Measurements from ENCODE around the gene OR51V1.

OR51V1 gene

GRCh38 chr11:5241458-5241857 lies 41.0 kb upstream of the OR51V1 start:
- TF ChIP-seq GABPA (IDR thresholded peaks at IDR 0.05; ENCODE audit: low read depth) (no peak), POLR2AphosphoS5 (IDR thresholded peaks at IDR 0.05; ENCODE audit: low read depth) (no peak), SPI1 (IDR thresholded peaks at IDR 0.05; ENCODE audit: borderline replicate concordance, low read depth) (no peak), CTCF (IDR thresholded peaks at IDR 0.05; ENCODE audit: insufficient read depth, low read length) (no peak), REST (IDR thresholded peaks at IDR 0.05; ENCODE audit: insufficient replicate concordance, low read depth) (no peak)
- Histone ChIP-seq H3K27ac (replicated peaks) (no peak overlapping the region), H3K4me3 (replicated peaks; ENCODE audit: insufficient read depth, low read length) (no peak overlapping the region), H3K27me3 (ENCODE audit: insufficient read depth, poor library complexity, severe bottlenecking) (no peaks in the 10 kb centered on the region)
- DNase-seq (ENCODE audit: low read depth in 1 of 2, low spot score in 1 of 2): no peak

GRCh38 chr11:5240458-5240857 lies 40.0 kb upstream of the OR51V1 start:
- Histone ChIP-seq H3K27ac (replicated peaks) (no peak overlapping the region), H3K4me3 (replicated peaks; ENCODE audit: insufficient read depth, low read length) (no peak overlapping the region), H3K27me3 (ENCODE audit: insufficient read depth, poor library complexity, severe bottlenecking) (no peaks in the 10 kb centered on the region)
- DNase-seq (ENCODE audit: low read depth in 1 of 2, low spot score in 1 of 2): no peak
- TF ChIP-seq SPI1 (IDR thresholded peaks at IDR 0.05; ENCODE audit: borderline replicate concordance, low read depth) (no peak), CTCF (IDR thresholded peaks at IDR 0.05; ENCODE audit: insufficient read depth, low read length) (no peak), POLR2AphosphoS5 (IDR thresholded peaks at IDR 0.05; ENCODE audit: low read depth) (no peak)

- H3K27me3 ChIP-seq (ENCODE audit: insufficient read depth, poor library complexity, severe bottlenecking): no peaks in the 10 kb centered on the region
- no peak for DNase-seq (ENCODE audit: low read depth in 1 of 2, low spot score in 1 of 2)
- H3K4me3 ChIP-seq (replicated peaks; ENCODE audit: insufficient read depth, low read length): no peak overlapping the region
- TF ChIP-seq REST (IDR thresholded peaks at IDR 0.05; ENCODE audit: insufficient replicate concordance, low read depth): no peak
- no peak for TF ChIP-seq GABPA (IDR thresholded peaks at IDR 0.05; ENCODE audit: low read depth)
- TF ChIP-seq POLR2AphosphoS5 (IDR thresholded peaks at IDR 0.05; ENCODE audit: low read depth): no peak
- TF ChIP-seq SPI1 (IDR thresholded peaks at IDR 0.05; ENCODE audit: borderline replicate concordance, low read depth): no peak
- TF ChIP-seq CTCF (IDR thresholded peaks at IDR 0.05; ENCODE audit: insufficient read depth, low read length): no peak
- no peak overlapping the region for H3K27ac ChIP-seq (replicated peaks)
These were observed 39.6 kb upstream of the OR51V1 start for GRCh38 chr11:5240056-5240455.

GRCh38 chr11:5239046-5239445 lies 38.6 kb upstream of the OR51V1 start:
- no peak for DNase-seq (ENCODE audit: low read depth in 1 of 2, low spot score in 1 of 2)
- no peak overlapping the region for H3K27ac ChIP-seq (replicated peaks)
- H3K27me3 ChIP-seq (ENCODE audit: insufficient read depth, poor library complexity, severe bottlenecking): no peaks in the 10 kb centered on the region
- H3K4me3 ChIP-seq (replicated peaks; ENCODE audit: insufficient read depth, low read length): no peak overlapping the region
- TF ChIP-seq SPI1 (IDR thresholded peaks at IDR 0.05; ENCODE audit: borderline replicate concordance, low read depth) (no peak), GABPA (IDR thresholded peaks at IDR 0.05; ENCODE audit: low read depth) (no peak), POLR2AphosphoS5 (IDR thresholded peaks at IDR 0.05; ENCODE audit: low read depth) (no peak), REST (IDR thresholded peaks at IDR 0.05; ENCODE audit: insufficient replicate concordance, low read depth) (no peak), CTCF (IDR thresholded peaks at IDR 0.05; ENCODE audit: insufficient read depth, low read length) (no peak)
